Testis (tissue), 3 donors: ENCODE measurements around the gene MMP15. TPM values are rescaled to one million over a fixed set of nuclear protein-coding genes. Genes with fewer than 3 reads are reported as not detected.

ENCODE experiments used
- DNase-seq: peaks from one replicate; pipeline ENCODE4 v3.0.0-alpha.2; 2019
- H3K27ac ChIP-seq, 2 donors: fragments of 200-600 bp; sonication (generic); one replicate each; pipeline ENCODE4 v1.5.1; 2019
- H3K27me3 ChIP-seq: fragments of 200-600 bp; sonication (generic); one replicate; pipeline ENCODE4 v1.5.1; 2019
- H3K36me3 ChIP-seq: fragments of 200-600 bp; sonication (generic); one replicate; pipeline ENCODE4 v1.5.1; 2017; ENCODE audit warnings: low read depth; ENCODE audit errors: missing control alignments
- H3K4me1 ChIP-seq: fragments of 200-600 bp; sonication (generic); one replicate; pipeline ENCODE4 v1.5.1; 2019
- H3K4me3 ChIP-seq, 2 donors: fragments of 200-600 bp; sonication (generic); one replicate each; pipeline ENCODE4 v1.5.1; 2017 to 2019
- H3K9me3 ChIP-seq: fragments of 200-600 bp; sonication (generic); one replicate; pipeline ENCODE4 v1.5.1; 2017
- POLR2A ChIP-seq: fragments of 450-650 bp; IDR thresholded peaks from one replicate; pipeline ENCODE4 v1.6.1; 2017; ENCODE audit warnings: antibody characterized with exemption, mild to moderate bottlenecking, moderate library complexity
- WGBS, 2 donors: methylation state at CpG; one replicate each; pipeline ENCODE4 v1.1.5; 2018; 5-methylcytosine and 5-hydroxymethylcytosine counted together
- intact Hi-C: fragments of 100-400 bp; cut with DNase I; formaldehyde crosslinking; loops from one replicate; pipeline ENCODE4 v1.15.1; 2023; ENCODE audit warnings: low total_unique reads
- polyA plus RNA-seq: library from polyadenylated mRNA; stranded (reverse); fragments of 350-450 nt; fragmentation: Illumina TruSeq; extraction: RNeasy Lipid Tissue Mini Kit (QIAGEN cat#74804); gene quantifications from one replicate; pipeline ENCODE4 v1.2.3, GENCODE V29; 2014; ENCODE audit warnings: low read depth, low replicate concordance; ENCODE audit not compliant: insufficient read depth
- total RNA-seq, 2 donors: library from RNA; depleted of rRNA; stranded (reverse); fragments of >200 nt; gene quantifications; one replicate each; pipeline ENCODE4 v1.2.3, GENCODE V29; 2016
- TF ChIP-seq, protein P1 (sequence below), 3 experiments: fragments of 450-650 bp in 2 of 3; fragments of 200-600 bp in 1 of 3; sonication (generic) in 1 of 3; IDR thresholded peaks; one replicate each; pipeline ENCODE4 v1.5.1; 2016 to 2019; ENCODE audit warnings: antibody characterized with exemption in 3 of 3, mild to moderate bottlenecking in 2 of 3, moderate library complexity in 1 of 3

MMP15 gene
- total and polyA plus RNA-seq, 3 donors from 2014 or later: 80.6 to 300 (median 194) TPM

DNA sequence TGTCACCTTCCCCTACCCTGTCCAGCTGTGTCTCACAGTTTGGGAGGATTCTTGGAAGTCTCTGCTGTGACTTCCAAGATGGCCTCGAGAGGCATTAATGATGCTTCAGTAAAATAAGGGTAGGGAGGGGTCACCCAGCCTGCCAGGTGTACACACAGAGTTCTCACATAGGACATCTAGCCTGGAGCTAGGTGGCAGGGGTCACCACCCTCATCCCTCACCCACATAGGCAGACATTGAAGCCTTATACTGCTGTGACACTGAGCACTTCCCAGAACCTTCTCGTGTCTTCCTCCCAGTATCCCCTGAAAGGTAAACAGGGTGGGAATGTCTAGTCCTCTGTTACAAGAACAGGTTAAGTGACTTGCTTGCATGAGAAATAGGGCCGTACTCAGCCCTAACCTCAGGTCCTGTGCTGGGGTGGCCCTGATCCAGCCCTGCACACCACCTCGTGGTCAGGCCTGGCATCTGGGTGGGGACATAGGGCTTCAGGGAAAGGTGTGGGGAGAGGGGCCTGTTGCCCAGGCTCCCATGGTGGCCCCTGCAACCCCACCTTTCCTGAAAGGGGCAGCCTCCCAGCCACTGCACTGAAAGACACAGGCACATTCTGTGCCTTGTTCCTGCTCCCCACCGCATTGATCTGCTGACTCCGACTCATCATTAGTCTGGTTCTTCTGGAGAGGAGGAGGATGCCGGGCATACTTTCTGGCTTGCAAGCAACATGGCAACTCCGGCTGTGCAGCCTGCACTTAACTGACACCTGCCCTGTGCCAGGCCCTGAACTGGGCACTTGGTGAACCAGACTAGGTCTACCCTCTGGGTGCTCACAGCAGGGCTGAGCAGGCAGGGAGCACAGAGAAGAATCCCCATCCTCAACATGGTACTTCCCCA, 3.6 kb upstream of the MMP15 start:
- Histone ChIP-seq H3K27me3 (no peaks in the 10 kb centered on the region), H3K9me3 (no peaks in the 10 kb centered on the region), H3K36me3 (no peaks in the 10 kb centered on the region), H3K4me1 (peaks cover 41% of the 10 kb centered on the region), H3K27ac (no peak overlapping the region), H3K4me3 (no peak overlapping the region)
- TF ChIP-seq POLR2A: no peak
- TF ChIP-seq, protein P1, sequence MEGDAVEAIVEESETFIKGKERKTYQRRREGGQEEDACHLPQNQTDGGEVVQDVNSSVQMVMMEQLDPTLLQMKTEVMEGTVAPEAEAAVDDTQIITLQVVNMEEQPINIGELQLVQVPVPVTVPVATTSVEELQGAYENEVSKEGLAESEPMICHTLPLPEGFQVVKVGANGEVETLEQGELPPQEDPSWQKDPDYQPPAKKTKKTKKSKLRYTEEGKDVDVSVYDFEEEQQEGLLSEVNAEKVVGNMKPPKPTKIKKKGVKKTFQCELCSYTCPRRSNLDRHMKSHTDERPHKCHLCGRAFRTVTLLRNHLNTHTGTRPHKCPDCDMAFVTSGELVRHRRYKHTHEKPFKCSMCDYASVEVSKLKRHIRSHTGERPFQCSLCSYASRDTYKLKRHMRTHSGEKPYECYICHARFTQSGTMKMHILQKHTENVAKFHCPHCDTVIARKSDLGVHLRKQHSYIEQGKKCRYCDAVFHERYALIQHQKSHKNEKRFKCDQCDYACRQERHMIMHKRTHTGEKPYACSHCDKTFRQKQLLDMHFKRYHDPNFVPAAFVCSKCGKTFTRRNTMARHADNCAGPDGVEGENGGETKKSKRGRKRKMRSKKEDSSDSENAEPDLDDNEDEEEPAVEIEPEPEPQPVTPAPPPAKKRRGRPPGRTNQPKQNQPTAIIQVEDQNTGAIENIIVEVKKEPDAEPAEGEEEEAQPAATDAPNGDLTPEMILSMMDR (IDR thresholded peaks at IDR 0.05): no peak
- WGBS, 2 donors: 34 to 97% methylated on average over 2 to 8 of the region's 8 CpGs
- DNase-seq: no peak
- intact Hi-C loops: no loop called here

DNA sequence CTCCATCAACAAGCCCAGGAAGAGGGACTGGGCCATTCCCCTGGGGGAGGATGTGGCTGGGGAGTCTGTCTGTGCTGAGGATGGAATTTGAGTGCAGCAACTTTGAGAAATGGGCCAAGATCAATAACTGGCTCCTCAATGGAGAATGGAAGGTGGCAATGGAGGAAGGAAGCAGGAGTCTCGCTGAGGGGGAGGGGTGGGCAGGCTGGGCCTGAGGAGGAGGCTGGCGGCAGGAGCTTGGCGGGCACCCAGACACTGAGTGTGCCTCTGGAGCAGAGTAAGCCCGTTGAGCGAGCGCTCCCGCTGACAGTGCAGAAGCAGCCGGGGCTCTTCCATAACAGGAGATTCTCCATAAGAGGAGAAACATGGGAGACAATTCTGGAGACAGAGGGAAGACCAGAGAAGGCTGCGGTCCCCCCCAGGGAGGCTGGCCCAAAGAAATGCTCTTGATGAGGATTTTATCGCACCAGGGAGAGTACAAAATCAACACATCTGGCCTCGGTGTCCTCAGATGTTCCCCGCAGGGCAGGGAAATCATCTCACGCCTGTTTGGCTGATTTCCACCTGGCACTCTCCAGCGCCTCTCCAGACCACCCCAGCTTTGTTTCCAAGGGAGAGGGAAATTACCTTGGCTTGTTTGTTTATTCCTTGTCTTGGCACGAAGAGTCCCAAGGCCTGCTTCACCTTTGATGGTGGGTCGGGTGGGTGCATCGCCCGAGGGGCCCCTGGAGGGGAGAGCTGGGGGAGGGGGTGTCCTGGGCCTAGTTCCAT, 2.8 kb upstream of the MMP15 start:
- Histone ChIP-seq H3K27me3 (no peaks in the 10 kb centered on the region), H3K4me1 (peaks cover 41% of the 10 kb centered on the region), H3K36me3 (no peaks in the 10 kb centered on the region), H3K9me3 (no peaks in the 10 kb centered on the region), H3K4me3 (no peak overlapping the region), H3K27ac (peak overlapping the region in 1 of 2 donors; percentile 43)
- DNase-seq: peak; percentile 87
- TF ChIP-seq POLR2A: no peak
- TF ChIP-seq, protein P1 (IDR thresholded peaks at IDR 0.05): no peak
- intact Hi-C loops: no loop called here
- 26 to 44% methylated on average over 18 of the region's 18 CpGs for WGBS, 2 donors

DNA sequence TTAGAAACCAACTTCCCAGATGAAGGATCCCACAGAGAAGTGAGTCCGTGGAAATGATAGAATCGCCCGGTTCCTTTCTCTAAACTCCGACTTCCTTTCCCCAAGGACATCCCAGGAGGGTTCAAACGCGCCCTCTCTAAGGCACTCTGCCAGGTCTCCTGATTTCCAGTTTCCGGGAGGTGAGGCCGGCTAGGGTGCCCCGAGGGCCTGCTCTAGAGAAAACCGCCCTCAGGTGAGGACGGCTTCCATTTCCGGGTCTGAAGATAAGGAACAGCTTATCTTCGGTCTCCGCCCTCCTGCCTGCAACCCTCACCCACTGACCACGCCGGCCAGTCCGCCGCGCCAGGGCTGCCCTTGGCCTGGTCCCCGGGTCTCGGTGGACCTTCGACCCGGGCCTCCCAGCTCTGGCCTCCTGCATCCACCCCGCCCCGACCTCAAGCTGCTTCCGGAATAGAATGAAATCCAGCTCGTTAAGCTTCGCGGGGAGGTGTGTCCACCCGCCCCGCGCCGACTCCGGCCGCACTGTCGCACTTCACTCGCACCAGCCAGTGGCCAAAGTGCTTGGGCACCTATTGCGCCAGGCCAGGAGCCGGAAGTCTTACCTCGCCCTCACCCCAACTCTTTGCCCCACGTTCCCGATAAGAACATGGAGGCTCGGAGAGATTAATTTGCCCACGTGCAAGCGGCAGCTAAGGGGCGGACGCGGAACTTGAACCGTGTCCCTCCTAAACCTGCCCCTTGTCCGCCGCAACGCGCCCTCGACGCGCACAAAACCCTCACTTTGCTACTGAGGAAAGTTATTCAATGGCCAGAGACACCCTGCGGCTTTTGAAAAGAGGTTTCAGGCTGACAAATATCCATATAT, 836 bp upstream of the MMP15 start:
- Histone ChIP-seq H3K36me3 (no peaks in the 10 kb centered on the region), H3K4me1 (peaks cover 54% of the 10 kb centered on the region), H3K27me3 (no peaks in the 10 kb centered on the region), H3K4me3 (peak overlapping the region; percentile 70 to 76), H3K9me3 (no peaks in the 10 kb centered on the region), H3K27ac (peak overlapping the region; percentile 74 to 80)
- WGBS, 2 donors: 4 to 5% methylated on average over 24 to 57 of the region's 57 CpGs
- DNase-seq: peak; percentile 56
- TF ChIP-seq POLR2A: no peak
- TF ChIP-seq, protein P1 (IDR thresholded peaks at IDR 0.05): no peak
- intact Hi-C loops: loop anchor here (5.0 kb wide), 1 partner anchor 98 kb away; no protein-coding TSS in a partner anchor

DNA sequence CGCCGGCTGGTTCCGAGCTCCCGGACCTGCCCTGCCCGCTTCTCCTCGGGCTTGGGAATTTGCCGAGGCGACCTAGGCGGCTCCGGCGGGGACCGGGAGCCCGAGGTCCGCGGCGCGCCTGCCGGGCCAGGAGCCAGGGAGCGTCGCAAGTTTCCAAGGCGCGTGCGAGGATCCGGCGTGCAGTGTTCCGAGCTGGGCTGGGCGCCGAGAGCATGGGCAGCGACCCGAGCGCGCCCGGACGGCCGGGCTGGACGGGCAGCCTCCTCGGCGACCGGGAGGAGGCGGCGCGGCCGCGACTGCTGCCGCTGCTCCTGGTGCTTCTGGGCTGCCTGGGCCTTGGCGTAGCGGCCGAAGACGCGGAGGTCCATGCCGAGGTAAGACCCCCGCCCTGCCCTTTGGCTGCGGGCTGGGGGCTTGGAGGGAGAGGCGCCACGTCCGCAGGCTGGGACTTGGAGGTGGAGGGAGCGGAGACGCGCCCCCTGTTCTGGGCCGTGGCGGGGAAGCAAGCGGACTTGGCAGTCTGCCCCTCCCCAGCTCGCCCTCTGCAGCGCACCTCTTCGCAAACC, 668 bp downstream of the MMP15 start:
- Histone ChIP-seq H3K4me1 (peaks cover 57% of the 10 kb centered on the region), H3K27ac (peak overlapping the region; percentile 74 to 80), H3K9me3 (no peaks in the 10 kb centered on the region), H3K27me3 (no peaks in the 10 kb centered on the region), H3K4me3 (peak overlapping the region; percentile 70 to 76), H3K36me3 (no peaks in the 10 kb centered on the region)
- 0% methylated on average over 5 to 48 of the region's 65 CpGs for WGBS, 2 donors
- no peak for DNase-seq
- intact Hi-C loops: loop anchor here (5.0 kb wide), 1 partner anchor 96 kb away; no protein-coding TSS in a partner anchor
- TF ChIP-seq, protein P1 (IDR thresholded peaks at IDR 0.05): no peak
- TF ChIP-seq POLR2A: no peak
